Measurements from ENCODE around the gene VWC2.

Gene VWC2

DNA sequence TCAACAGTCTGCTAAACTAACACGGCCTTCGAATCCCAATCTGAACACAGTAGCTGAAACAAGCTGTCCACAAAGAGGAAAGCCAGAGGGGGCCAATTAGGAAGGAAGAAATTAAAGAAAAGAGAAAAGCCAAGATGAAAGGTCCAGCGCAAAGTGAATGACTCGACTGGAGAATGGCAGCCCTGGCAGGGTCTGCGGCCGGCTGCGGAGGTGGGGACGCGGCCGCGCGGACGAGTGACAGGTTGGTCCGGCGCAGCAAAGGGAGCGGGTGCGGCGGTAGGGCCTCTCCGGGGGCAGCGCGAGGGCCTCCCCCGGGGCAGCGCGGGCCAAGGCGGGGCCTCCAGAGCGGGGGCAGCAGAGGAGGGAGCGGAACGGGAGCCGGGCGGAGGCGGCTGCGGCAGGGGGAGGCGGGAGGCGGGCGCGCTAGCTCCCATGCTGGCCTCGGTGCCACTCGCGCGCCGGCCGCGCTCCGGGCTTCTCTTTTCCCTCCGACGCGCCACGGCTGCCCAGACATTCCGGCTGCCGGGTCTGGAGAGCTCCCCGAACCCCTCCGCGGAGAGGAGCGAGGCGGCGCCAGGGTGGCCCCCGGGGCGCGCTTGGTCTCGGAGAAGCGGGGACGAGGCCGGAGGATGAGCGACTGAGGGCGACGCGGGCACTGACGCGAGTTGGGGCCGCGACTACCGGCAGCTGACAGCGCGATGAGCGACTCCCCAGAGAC lies at the start of gene VWC2:
TSS of gene VWC2 (plus strand) at position 421 of the 718 bp plus-strand sequence. CDS start 1,798 bp downstream, outside the sequence.
- no peak for DNase-seq (ENCODE audit: low read depth)

- no peak for DNase-seq (ENCODE audit: low read depth)
Measured at GRCh38 chr7:49724071-49724470, 49.4 kb upstream of the VWC2 start.

- DNase-seq (ENCODE audit: low read depth) = no peak
Measured at GRCh38 chr7:49731836-49732235, 41.6 kb upstream of the VWC2 start.

DNA sequence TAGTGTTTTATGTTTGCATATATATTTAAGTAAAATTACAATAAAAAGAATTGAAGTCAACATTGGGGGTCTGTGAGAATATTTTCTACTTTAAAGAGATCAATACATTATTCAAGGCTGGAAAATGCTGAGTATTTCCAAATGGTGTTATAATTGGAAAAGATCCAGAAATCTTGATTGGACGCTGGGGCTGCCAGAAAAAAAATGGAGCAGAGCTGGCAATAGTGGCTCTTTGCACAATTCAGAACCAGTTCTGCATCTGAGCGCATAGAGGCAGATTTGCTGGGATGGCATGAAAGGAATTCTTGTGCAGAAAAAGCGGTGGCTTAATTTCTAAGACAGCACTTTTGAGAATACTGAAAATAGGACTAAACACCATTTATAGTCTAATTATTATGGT lies 10.8 kb upstream of the VWC2 start:
- DNase-seq (ENCODE audit: low read depth) = no peak

DNA sequence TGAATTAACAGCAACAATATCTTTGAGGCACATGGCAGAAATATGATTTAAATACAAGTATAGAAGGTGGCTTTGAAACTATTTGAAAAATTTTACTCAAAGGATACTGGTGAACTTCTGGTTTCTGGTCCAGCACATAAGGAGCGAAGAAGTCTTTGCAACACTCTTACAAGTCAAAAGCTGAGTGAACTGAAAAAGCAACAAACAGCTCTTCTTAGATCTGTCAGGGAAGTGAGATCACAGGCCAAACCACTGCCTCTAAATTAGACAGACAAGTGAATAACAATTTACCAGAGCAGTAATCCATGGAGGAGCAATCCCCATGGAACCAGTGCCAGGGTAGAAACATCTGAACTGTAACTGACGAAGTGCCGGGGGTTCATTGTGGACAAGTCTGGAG lies 9.6 kb upstream of the VWC2 start:
- no peak for DNase-seq (ENCODE audit: low read depth)

- no peak for DNase-seq (ENCODE audit: low read depth)
Measured at GRCh38 chr7:49766966-49767365, 6.5 kb upstream of the VWC2 start.

DNA sequence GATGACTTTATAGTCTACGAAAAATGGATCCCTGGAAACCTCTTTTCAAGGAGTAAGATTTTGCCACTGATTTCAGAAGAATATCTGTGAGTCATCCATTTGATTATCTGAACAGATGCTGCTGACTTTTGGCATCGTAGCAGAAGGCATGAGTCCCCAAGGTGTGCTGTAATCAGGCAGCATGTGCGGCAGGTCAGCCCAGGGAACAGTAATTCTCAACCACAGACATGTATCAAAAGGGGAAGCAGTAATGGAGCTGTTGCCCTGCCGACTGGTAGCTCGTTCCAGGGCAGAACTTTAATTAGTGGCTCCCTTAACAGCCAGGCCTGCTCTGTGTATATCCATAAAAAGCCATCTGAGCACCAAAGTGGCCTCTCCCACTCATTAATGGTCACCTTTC lies 5.7 kb upstream of the VWC2 start:
- DNase-seq (ENCODE audit: low read depth) = no peak

- DNase-seq (ENCODE audit: low read depth) = no peak
Measured at GRCh38 chr7:49768254-49768653, 5.2 kb upstream of the VWC2 start.

- DNase-seq (ENCODE audit: low read depth) = no peak
Measured at GRCh38 chr7:49768835-49769234, 4.6 kb upstream of the VWC2 start.

DNA sequence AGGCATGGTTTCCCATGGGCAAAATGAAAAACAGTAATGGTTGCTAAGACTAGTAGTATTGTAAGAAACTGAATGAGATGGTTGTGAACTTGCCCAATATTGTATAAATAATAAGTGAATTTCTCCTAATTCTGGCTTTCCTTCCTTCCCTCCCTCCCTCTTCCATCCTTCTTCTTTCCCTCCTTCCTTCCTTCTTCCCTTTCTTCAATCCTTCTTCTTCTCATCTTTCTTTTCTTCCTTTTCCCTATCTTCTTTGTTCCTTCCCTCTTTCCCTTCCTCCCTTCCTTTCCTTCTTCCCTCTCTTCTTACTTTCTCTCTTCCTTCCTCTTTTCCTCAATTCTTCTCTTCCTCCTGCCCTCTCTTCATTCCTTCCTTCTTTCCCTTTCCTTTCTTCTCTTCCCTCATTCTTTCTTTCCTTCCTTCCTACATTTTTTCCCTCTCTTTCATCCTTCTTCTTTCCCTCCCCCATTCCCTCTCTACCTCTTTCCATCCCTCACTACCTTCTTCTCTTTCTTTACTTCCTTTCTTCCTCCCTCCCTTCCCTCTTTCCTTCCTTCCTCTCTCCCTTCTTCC lies 4.1 kb upstream of the VWC2 start:
- no peak for DNase-seq (ENCODE audit: low read depth)

- no peak for DNase-seq (ENCODE audit: low read depth)
Measured at GRCh38 chr7:49770838-49771237, 2.6 kb upstream of the VWC2 start.

- no peak for DNase-seq (ENCODE audit: low read depth)
Measured at GRCh38 chr7:49771427-49772176, 1.8 kb upstream of the VWC2 start.

GRCh38 chr7:49772916-49773217 lies 571 bp upstream of the VWC2 start:
- no peak for DNase-seq (ENCODE audit: low read depth)

GRCh38 chr7:49773936-49774458 lies 559 bp downstream of the VWC2 start:
- DNase-seq (ENCODE audit: low read depth) = no peak

DNA sequence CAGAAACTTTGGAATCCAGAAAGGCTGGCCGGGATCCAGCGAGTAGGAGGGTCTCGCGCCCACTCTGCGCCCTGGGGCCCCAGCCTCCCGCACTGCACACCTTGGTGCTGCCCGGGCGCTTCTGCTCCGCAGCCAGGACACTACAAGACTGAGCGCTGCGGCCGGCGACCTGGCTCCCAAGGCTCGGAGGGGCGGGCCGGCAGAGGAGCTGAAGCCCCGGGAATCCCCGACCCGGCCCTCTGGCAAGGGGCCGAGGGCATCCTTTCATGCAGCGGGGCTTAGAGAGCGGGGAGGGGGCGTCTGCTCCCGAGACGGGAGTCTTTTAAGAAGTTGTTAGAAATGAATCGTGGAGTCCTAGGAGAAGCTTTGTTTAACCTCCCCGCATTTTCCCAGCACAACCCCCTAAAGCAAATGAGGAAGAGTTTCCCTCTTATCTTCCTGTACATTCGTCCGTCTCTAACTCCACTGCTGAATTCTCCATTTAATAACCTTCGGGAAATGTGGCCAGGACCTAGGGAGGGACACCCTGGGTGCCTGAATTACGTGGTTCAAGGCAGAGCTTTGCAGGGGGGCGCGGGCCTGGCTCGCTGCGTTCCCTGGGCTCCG lies 1.1 kb downstream of the VWC2 start:
- DNase-seq (ENCODE audit: low read depth) = no peak

DNA sequence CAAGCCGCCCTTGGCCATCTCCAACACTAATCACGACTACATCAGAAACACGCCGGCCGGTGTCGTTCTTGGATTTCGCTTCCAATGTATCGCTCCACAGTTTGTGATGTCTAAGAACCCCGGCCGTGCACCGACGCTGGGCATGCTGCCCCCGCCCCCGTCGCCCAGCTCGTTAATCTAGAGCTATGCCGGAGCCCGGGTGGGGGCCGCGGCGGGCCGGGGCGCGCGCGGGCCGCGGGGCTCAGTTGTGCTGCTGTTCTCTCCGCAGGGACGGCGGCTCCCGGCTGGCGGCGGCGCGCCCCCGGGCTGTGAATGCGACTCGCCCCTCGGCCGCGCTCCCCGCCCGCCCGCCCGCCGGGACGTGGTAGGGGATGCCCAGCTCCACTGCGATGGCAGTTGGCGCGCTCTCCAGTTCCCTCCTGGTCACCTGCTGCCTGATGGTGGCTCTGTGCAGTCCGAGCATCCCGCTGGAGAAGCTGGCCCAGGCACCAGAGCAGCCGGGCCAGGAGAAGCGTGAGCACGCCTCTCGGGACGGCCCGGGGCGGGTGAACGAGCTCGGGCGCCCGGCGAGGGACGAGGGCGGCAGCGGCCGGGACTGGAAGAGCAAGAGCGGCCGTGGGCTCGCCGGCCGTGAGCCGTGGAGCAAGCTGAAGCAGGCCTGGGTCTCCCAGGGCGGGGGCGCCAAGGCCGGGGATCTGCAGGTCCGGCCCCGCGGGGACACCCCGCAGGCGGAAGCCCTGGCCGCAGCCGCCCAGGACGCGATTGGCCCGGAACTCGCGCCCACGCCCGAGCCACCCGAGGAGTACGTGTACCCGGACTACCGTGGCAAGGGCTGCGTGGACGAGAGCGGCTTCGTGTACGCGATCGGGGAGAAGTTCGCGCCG lies 1.9 kb downstream of the VWC2 start:
- DNase-seq (ENCODE audit: low read depth) = no peak

DNA sequence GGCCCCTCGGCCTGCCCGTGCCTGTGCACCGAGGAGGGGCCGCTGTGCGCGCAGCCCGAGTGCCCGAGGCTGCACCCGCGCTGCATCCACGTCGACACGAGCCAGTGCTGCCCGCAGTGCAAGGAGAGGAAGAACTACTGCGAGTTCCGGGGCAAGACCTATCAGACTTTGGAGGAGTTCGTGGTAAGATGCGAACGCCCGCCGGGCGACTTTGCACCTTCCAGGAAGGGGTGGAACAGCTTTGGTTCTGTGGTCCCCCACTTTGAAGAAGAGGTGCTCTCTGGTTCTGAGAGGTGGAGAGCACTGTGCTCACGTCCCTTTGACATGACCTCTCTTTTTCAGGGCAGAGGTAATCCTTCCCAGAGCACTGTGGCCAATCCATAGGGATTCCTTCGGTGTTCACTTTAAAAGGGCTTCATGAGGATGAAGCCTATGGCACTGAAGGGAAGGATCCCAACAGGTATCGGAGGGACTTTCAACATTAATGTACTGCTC lies 2.6 kb downstream of the VWC2 start:
- no peak for DNase-seq (ENCODE audit: low read depth)

DNA sequence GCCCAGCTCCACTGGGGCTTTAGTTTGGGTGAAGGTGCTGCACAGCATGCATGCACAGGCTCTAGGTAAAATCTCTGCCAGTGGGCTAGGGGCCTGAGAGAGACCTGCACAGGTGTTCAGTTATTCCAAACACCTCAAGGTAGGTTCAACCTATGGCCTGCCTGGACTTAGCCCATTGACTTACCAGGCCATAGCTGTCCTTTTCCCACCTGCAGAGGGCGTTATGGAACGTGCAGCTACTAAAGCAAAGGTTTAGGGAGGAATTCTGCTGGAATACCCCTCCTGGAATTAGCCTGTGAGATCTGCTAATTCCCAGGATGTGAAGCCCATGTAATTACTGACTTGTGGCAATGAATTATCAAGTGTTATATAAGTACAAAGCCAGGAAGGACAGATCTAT lies 3.6 kb downstream of the VWC2 start:
- no peak for DNase-seq (ENCODE audit: low read depth)

DNA sequence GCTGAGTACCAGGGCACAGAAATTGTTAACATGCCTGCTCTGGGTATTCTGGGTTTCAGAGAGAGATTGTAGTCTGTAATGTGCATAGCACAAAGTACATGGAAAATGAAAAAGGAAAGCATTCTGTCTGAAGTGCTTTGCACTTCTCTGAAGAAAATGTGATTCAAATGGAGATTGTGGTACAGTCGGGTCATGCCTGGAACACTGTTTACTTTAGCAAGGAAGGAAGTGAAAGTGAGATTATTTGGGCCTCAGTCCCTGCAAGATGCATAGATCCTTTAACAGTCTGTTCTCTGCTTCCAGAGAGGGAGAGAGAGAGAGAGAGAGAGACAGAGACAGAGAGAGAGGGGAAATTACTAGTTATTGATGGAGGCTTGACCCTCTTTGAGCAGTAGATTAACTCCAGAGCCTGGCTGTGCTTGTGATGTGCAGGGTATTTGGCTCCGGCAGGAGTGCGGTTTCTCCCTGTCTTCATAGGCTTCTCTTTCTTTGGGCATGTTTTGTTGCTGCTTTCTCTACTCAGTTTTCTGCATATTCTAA lies 5.4 kb downstream of the VWC2 start:
- no peak for DNase-seq (ENCODE audit: low read depth)

GRCh38 chr7:49780953-49781352 lies 7.5 kb downstream of the VWC2 start:
- no peak for DNase-seq (ENCODE audit: low read depth)

GRCh38 chr7:49781996-49782395 lies 8.6 kb downstream of the VWC2 start:
- no peak for DNase-seq (ENCODE audit: low read depth)
